Measurements from ENCODE around the gene BPIFB4. TPM values are rescaled to one million over a fixed set of nuclear protein-coding genes. Genes with fewer than 3 reads are reported as not detected.

Gene BPIFB4
- total and polyA plus RNA-seq, 3 experiments from 2014 or later: not detected

DNA sequence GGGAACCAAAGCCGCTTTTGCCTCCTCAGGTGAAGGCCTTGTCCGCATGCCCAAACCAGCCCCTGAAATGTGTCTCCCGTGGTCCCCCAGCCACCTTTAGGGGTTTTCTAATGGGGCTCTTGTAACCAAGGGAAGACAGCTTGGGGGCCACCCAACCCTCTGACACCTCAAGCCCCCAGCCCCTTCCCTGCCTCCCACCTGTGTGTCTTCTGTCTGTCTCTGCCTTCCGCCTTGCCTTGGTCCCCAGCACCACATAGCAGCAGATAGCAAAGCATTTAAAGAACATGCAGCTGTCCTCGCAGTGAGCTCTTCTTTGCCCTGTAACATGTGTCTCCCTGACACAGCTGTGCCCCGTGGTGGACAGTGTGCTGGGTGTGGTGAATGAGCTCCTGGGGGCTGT lies 16.2 kb upstream of the BPIFB4 start:
- DNase-seq: no peak
- Mint-ChIP-seq H3K9me3 (no peaks in the 10 kb centered on the region), H3K4me3 (no peak overlapping the region), H3K27ac (no peak overlapping the region), H3K27me3 (peaks cover 0 to 1% of the 10 kb centered on the region in 2 donors), H3K36me3 (no peaks in the 10 kb centered on the region), H3K4me1 (peaks cover 0 to 5% (median 3%) of the 10 kb centered on the region in 3 donors)
- Histone ChIP-seq H3K27ac (ENCODE audit: low read depth, low read length) (no peak overlapping the region), H3K4me1 (ENCODE audit: insufficient read depth, low read length) (no peaks in the 10 kb centered on the region), H3K27me3 (ENCODE audit: insufficient read depth, low read length, poor library complexity, severe bottlenecking) (no peaks in the 10 kb centered on the region), H3K4me3 (ENCODE audit: low read length) (no peak overlapping the region), H3K36me3 (ENCODE audit: insufficient read depth, low read length) (no peaks in the 10 kb centered on the region), H3K9me3 (ENCODE audit: low read length) (no peaks in the 10 kb centered on the region)
- ChIA-PET POLR2A (no interaction called here), CTCF (no interaction called here)

- H3K4me1 ChIP-seq (ENCODE audit: insufficient read depth, low read length): no peaks in the 10 kb centered on the region
- no peak overlapping the region for H3K4me3 ChIP-seq (ENCODE audit: low read length)
- no peaks in the 10 kb centered on the region for H3K27me3 ChIP-seq (ENCODE audit: insufficient read depth, low read length, poor library complexity, severe bottlenecking)
- Mint-ChIP-seq H3K27me3 (peaks cover 0 to 1% of the 10 kb centered on the region in 2 donors), H3K4me3 (no peak overlapping the region), H3K9me3 (no peaks in the 10 kb centered on the region), H3K27ac (peak overlapping the region in 2 of 8 donors; percentile 49 to 84), H3K36me3 (no peaks in the 10 kb centered on the region), H3K4me1 (peaks cover 0 to 8% (median 3%) of the 10 kb centered on the region in 3 donors)
- POLR2A ChIA-PET: no interaction called here
- H3K27ac ChIP-seq (ENCODE audit: low read depth, low read length): no peak overlapping the region
- H3K36me3 ChIP-seq (ENCODE audit: insufficient read depth, low read length): no peaks in the 10 kb centered on the region
- no peaks in the 10 kb centered on the region for H3K9me3 ChIP-seq (ENCODE audit: low read length)
- CTCF ChIA-PET: no interaction called here
- no peak for DNase-seq
These were observed 14.7 kb upstream of the BPIFB4 start for GRCh38 chr20:33064572-33065287.

DNA sequence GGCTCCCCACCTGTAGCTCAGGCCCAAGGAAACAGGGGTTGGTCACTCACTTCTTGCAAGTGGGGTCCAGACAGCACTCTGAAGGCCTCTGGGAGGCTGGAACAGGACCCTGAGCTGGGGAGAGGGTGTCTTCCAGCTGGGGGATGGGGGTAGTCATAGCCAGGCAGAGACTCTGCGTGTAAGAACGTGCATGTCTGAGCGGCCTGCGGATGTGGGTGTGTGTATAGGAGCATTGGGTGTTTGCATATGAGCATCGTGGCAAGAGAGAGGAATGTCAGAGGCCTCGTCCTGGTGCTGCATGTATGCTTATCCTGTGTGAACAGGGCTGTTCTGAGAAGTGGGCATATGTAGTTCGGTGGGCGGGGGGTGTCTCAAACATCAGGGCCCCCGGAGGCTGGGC lies 13.7 kb upstream of the BPIFB4 start:
- Histone ChIP-seq H3K27ac (ENCODE audit: low read depth, low read length) (no peak overlapping the region), H3K4me1 (ENCODE audit: insufficient read depth, low read length) (no peaks in the 10 kb centered on the region), H3K9me3 (ENCODE audit: low read length) (no peaks in the 10 kb centered on the region), H3K36me3 (ENCODE audit: insufficient read depth, low read length) (no peaks in the 10 kb centered on the region), H3K4me3 (ENCODE audit: low read length) (no peak overlapping the region), H3K27me3 (ENCODE audit: insufficient read depth, low read length, poor library complexity, severe bottlenecking) (no peaks in the 10 kb centered on the region)
- POLR2A ChIA-PET: no interaction called here
- H3K27me3 Mint-ChIP-seq: no peaks in the 10 kb centered on the region
- H3K36me3 Mint-ChIP-seq: no peaks in the 10 kb centered on the region
- H3K4me1 Mint-ChIP-seq: peaks cover 0 to 8% (median 3%) of the 10 kb centered on the region in 3 donors
- H3K4me3 Mint-ChIP-seq: no peak overlapping the region
- CTCF ChIA-PET: no interaction called here
- H3K27ac Mint-ChIP-seq: peak overlapping the region in 1 of 8 donors; percentile 40
- no peaks in the 10 kb centered on the region for H3K9me3 Mint-ChIP-seq
- no peak for DNase-seq

DNA sequence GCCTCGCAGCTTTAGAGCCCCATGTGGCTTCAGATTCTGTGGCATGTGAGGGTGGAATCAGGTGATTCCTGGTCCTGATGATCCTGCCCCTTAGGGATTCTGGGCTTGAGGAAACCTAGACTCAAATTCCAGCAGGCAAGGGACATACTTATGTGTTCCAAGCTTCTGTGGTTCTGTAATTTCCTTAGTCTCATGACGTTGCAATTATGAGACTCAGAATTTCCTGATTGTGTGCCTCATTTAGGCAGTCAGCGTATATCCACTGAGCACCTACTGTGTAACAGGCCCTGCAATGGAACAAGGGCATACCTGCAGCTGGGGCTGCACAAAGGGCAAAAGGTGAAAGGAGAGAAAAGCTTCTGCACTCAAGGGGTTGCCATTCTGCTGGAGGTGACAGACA lies 11.6 kb upstream of the BPIFB4 start:
- no peaks in the 10 kb centered on the region for H3K9me3 ChIP-seq (ENCODE audit: low read length)
- ChIA-PET CTCF (no interaction called here), POLR2A (no interaction called here)
- H3K27me3 ChIP-seq (ENCODE audit: insufficient read depth, low read length, poor library complexity, severe bottlenecking): no peaks in the 10 kb centered on the region
- H3K27ac ChIP-seq (ENCODE audit: low read depth, low read length): no peak overlapping the region
- no peak overlapping the region for H3K4me3 Mint-ChIP-seq
- peaks cover 0 to 3% of the 10 kb centered on the region in 2 donors for H3K27me3 Mint-ChIP-seq
- peak overlapping the region in 2 of 8 donors; percentile 58 to 87 for H3K27ac Mint-ChIP-seq
- no peaks in the 10 kb centered on the region for H3K36me3 Mint-ChIP-seq
- DNase-seq: no peak
- H3K9me3 Mint-ChIP-seq: no peaks in the 10 kb centered on the region
- no peak overlapping the region for H3K4me3 ChIP-seq (ENCODE audit: low read length)
- no peaks in the 10 kb centered on the region for H3K36me3 ChIP-seq (ENCODE audit: insufficient read depth, low read length)
- no peaks in the 10 kb centered on the region for H3K4me1 ChIP-seq (ENCODE audit: insufficient read depth, low read length)
- peaks cover 0 to 8% (median 3%) of the 10 kb centered on the region in 3 donors for H3K4me1 Mint-ChIP-seq

DNA sequence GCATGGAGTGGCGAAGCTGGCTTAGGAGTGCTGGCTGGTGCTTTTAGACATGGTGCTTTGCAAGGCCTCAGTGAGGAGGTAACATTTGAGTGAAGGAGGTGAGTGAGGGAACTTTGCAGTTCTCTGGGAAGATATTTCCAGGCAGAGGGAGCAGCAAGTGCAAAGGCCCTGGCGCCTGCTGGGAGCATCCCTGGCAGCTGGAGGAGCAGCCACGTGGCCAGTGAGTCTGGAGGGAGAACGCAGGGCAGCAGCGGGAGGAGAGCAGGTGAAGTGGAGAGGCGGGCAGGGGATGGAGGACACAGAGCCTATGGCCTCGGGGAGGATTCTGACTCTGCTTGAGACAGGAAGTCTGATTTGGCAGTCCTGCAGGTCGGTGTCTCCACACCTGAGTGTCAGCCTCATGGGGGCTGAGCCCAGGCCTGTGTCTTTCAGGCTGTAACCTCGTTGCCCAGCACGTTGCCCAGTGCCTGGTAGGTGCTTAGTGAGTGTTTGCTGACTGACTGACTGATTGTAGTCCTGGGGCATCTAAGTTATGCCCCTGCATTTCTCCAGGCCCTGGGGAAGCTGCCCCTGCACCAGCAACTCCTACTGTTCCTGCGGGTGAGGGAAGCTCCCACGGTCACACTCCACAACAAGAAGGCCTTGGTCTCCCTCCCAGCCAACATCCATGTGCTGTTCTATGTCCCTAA lies 11.0 kb upstream of the BPIFB4 start:
- Mint-ChIP-seq H3K9me3 (no peaks in the 10 kb centered on the region), H3K4me1 (peaks cover 0 to 8% (median 3%) of the 10 kb centered on the region in 3 donors), H3K27me3 (peaks cover 0 to 3% of the 10 kb centered on the region in 2 donors), H3K27ac (peak overlapping the region in 3 of 8 donors; percentile 52 to 87 (median 58)), H3K4me3 (no peak overlapping the region), H3K36me3 (no peaks in the 10 kb centered on the region)
- no peak for DNase-seq
- H3K9me3 ChIP-seq (ENCODE audit: low read length): no peaks in the 10 kb centered on the region
- H3K36me3 ChIP-seq (ENCODE audit: insufficient read depth, low read length): no peaks in the 10 kb centered on the region
- no peaks in the 10 kb centered on the region for H3K4me1 ChIP-seq (ENCODE audit: insufficient read depth, low read length)
- H3K27ac ChIP-seq (ENCODE audit: low read depth, low read length): no peak overlapping the region
- POLR2A ChIA-PET: no interaction called here
- H3K4me3 ChIP-seq (ENCODE audit: low read length): no peak overlapping the region
- CTCF ChIA-PET: no interaction called here
- H3K27me3 ChIP-seq (ENCODE audit: insufficient read depth, low read length, poor library complexity, severe bottlenecking): no peaks in the 10 kb centered on the region

DNA sequence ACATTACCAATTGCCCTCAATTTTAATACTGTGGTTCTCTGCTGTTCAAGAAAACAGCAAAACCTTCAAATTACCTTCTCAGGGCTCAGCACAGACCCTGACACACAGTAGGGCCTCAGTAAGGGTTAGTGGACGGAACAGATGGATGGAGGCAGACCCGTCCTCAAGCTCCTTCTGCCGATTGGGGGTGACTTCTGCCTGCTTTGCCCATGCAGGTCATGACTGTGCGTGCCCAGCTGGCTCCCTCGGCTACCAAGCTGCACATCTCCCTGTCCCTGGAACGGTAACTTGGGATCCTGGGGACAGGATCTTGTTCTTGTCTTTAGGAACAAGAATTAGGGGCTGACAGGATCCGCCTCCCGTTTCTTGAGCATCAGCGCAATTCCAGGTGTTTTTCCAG lies 9.8 kb upstream of the BPIFB4 start:
- H3K9me3 ChIP-seq (ENCODE audit: low read length): no peaks in the 10 kb centered on the region
- Mint-ChIP-seq H3K9me3 (no peaks in the 10 kb centered on the region), H3K36me3 (no peaks in the 10 kb centered on the region), H3K4me3 (no peak overlapping the region), H3K27me3 (peaks cover 0 to 4% of the 10 kb centered on the region in 2 donors), H3K4me1 (peaks cover 0 to 12% (median 3%) of the 10 kb centered on the region in 3 donors), H3K27ac (peak overlapping the region in 1 of 8 donors; percentile 33)
- H3K27me3 ChIP-seq (ENCODE audit: insufficient read depth, low read length, poor library complexity, severe bottlenecking): no peaks in the 10 kb centered on the region
- CTCF ChIA-PET: interaction anchor here (0.6 kb wide), 1 partner anchor 19 kb away, joined by 3 read pairs; no protein-coding TSS in a partner anchor
- POLR2A ChIA-PET: no interaction called here
- H3K4me1 ChIP-seq (ENCODE audit: insufficient read depth, low read length): no peaks in the 10 kb centered on the region
- no peak overlapping the region for H3K4me3 ChIP-seq (ENCODE audit: low read length)
- no peak overlapping the region for H3K27ac ChIP-seq (ENCODE audit: low read depth, low read length)
- no peak for DNase-seq
- H3K36me3 ChIP-seq (ENCODE audit: insufficient read depth, low read length): no peaks in the 10 kb centered on the region

GRCh38 chr20:33070111-33071053 lies 9.1 kb upstream of the BPIFB4 start:
- POLR2A ChIA-PET: no interaction called here

More at GRCh38 chr20:33070111-33071053, 9.1 kb upstream of the BPIFB4 start:
- H3K27me3 Mint-ChIP-seq: peaks cover 0 to 4% of the 10 kb centered on the region in 2 donors
- Histone ChIP-seq H3K27ac (ENCODE audit: low read depth, low read length) (no peak overlapping the region), H3K4me1 (ENCODE audit: insufficient read depth, low read length) (no peaks in the 10 kb centered on the region), H3K36me3 (ENCODE audit: insufficient read depth, low read length) (no peaks in the 10 kb centered on the region), H3K9me3 (ENCODE audit: low read length) (no peaks in the 10 kb centered on the region), H3K27me3 (ENCODE audit: insufficient read depth, low read length, poor library complexity, severe bottlenecking) (no peaks in the 10 kb centered on the region), H3K4me3 (ENCODE audit: low read length) (no peak overlapping the region)
- H3K27ac Mint-ChIP-seq: peak overlapping the region in 1 of 8 donors; percentile 9
- H3K36me3 Mint-ChIP-seq: no peaks in the 10 kb centered on the region
- no peaks in the 10 kb centered on the region for H3K9me3 Mint-ChIP-seq
- H3K4me3 Mint-ChIP-seq: no peak overlapping the region
- DNase-seq: no peak
- peaks cover 0 to 12% (median 2%) of the 10 kb centered on the region in 3 donors for H3K4me1 Mint-ChIP-seq
- CTCF ChIA-PET: interaction anchor here (0.6 kb wide), 1 partner anchor 18 kb away, joined by 3 read pairs; no protein-coding TSS in a partner anchor
